HG03354 (cell line): ENCODE data around the gene OR2T11.
"Not testable (repeated sequence)": the region's sequence is repeated elsewhere in the genome, so short reads cannot be mapped to it uniquely, and the experiment has no call there.

ENCODE experiments used
- ATAC-seq: cut with Tn5 transposase; IDR thresholded peaks from one replicate; pipeline ENCODE4 v1.9.1; 2021; ENCODE audit warnings: mild to moderate bottlenecking; ENCODE audit not compliant: unreplicated experiment, poor library complexity, severe bottlenecking

Gene OR2T11

GRCh38 chr1:248622570-248623001, 12.3 kb downstream of the OR2T11 start:
- peak; percentile 97 for ATAC-seq

GRCh38 chr1:248621770-248622169, 13.1 kb downstream of the OR2T11 start:
- no peak for ATAC-seq

GRCh38 chr1:248618878-248619277, 16.0 kb downstream of the OR2T11 start:
- ATAC-seq, result no peak

GRCh38 chr1:248618119-248618518, 16.8 kb downstream of the OR2T11 start:
- no peak for ATAC-seq

DNA sequence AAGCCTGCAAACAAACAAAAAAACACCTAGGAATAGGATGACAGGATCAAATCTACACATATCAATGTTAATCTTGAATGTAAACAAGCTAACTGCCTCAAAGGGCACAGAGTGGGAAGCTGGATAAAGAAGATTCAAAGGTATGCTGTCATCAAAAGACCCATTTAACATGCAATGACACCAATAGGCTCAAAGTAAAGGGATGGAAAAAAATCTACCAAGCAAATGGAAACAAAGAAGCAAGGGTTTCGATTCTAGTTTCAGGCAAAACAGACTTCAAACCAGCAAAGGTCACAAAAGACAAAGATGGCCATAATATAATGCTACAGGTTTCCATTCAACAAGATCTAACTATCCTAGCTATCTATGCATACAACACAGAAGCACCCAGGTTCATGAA, 21.1 kb downstream of the OR2T11 start:
- ATAC-seq, result peak; percentile 76

DNA sequence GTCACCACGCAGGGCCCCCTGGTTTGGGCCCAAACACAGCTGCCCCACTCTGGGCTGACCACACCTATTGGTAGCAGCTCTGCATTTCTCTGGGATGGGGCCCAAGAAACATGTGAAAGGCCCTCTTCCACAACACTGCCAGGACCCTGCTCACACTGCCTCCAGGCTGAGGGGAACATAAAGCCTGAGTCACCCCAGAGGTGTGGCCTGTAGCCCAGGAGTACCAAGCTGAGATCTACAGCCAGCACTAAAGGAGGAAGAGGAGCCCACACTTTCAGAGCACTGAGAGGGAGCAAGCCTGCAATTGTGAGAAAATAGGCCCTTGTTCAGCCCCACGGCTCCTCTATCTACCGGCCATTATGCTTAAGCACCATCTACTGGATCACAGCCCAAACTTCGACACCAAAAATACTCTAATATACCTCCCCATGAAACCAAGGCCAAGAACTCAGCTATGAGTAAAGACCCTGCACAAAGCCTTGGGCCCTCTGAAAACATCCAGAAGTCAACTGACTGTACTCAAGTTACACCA, 22.9 kb downstream of the OR2T11 start:
- no peak for ATAC-seq

- ATAC-seq, result no peak
Measured at GRCh38 chr1:248610301-248610700, 24.6 kb downstream of the OR2T11 start.

DNA sequence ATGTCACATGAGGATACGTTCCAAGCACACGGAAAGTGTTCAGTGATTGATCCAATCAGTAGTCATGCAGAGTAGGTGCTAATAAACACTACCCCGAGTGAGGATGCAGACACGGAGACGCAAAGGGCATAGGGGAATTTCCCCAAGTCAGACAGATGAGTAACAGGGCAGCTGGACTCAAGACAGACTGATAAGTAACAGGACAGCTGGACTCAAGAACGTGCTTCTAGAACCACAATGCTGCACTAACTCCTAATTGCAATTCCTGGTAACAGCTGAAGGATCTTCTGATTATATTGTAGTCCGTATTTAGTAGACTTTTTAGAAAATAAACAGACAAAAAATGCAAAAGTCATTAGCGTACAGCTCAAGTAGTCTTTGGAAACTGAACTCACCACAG, 35.5 kb downstream of the OR2T11 start:
- no peak for ATAC-seq

DNA sequence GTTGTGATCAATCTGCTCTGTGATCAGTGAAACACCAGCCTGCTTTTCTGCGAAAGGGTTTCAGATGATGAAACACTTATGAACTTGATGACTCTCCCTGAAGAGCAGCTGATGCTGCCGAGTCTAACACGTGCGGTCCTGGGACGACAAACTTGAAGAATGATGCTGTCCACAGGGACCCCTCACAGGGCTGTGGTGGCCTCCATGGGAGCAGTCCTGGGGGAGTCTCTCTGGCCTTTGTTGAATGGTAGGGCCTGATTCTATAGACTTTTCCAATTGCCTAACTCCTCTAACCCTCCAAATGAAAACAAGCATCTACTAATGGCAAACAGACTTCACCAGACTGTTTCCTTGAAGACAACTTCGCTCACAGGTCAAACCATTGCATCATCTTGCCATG, 37.3 kb downstream of the OR2T11 start, which contains the start of gene OR2T10:
TSS of gene OR2T10 (minus strand) at position 112 of the 400 bp plus-strand sequence. CDS start 3,932 bp downstream, outside the sequence.
- ATAC-seq, result no peak

GRCh38 chr1:248596615-248597014, 38.3 kb downstream of the OR2T11 start:
- no peak for ATAC-seq

GRCh38 chr1:248593226-248593625, 41.7 kb downstream of the OR2T11 start:
- no peak for ATAC-seq

GRCh38 chr1:248592655-248593054, 42.2 kb downstream of the OR2T11 start:
- no peak for ATAC-seq

DNA sequence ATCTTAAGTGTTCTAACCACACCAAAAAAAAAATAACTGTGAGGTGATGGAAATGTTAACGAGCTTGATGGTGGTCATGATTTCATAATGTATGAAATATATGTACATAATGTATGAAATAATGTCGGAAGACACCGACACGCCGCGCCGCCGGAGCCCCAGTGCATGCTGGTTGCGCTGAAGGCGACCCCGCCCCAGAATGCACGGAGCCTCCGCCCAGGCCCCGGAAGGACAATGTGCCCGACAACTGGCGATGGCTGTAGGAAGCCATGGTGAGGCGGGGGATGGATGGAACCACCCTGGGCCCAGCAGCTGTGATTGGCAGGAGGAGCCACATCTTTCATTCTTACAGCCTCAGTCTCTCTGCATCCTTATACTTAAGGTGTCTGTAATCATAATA, 44.8 kb downstream of the OR2T11 start:
- no peak for ATAC-seq

- no peak for ATAC-seq
Measured at GRCh38 chr1:248589334-248589733, 45.6 kb downstream of the OR2T11 start.

- no peak for ATAC-seq
Measured at GRCh38 chr1:248585266-248585665, 49.6 kb downstream of the OR2T11 start.

DNA sequence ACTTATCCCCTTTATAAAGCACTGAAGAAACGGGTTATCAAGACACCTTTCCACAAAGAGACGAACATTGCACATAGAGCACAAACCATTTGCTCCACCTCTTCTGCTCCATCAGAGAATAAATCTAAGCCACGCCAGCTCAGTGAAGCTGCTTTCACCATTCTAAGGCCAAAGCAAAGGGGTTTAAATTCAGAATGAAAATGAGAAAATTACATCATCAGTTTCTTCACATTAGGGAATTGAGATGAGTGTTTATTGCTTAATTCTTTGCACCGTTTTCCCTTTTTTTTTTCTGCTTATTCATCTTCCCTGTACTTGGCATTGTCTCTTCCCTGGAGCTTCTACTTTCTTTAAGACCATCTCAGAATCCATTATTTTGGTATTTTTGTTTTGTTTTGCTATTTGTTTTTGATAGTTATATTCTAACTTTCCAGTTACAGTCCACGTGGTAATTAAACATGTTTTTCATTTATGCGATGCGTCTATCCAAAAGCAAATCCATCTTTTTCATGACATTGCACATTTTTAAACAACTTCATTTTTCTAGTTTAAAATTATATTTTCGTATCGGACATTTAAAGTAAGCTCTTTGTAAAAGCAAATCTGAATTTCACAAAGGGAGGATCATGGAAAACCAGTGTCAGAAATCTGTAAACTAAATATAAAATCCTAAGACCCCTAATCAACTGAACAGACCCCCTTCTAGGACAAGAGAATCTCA, 58.5 kb downstream of the OR2T11 start:
- ATAC-seq, result no peak

GRCh38 chr1:248574657-248575056, 60.2 kb downstream of the OR2T11 start, which contains the start of gene OR2T34:
OR2T34 (minus strand) TSS chr1:248574757; CDS start chr1:248574757, 0 bp downstream.
- not testable (repeated sequence) for ATAC-seq

- ATAC-seq, result not testable (repeated sequence)
Measured at GRCh38 chr1:248573856-248574255, 61.0 kb downstream of the OR2T11 start.
